HepG2 (cell line): Measurements from ENCODE around the gene GAD1. TPM values are rescaled to one million over a fixed set of nuclear protein-coding genes. Genes with fewer than 3 reads are reported as not detected.

Experiments used
- FOXO1 ChIP-seq: sonication (generic); formaldehyde crosslinking; IDR thresholded peaks from 2 replicates; pipeline ENCODE4 v1.4.0; 2020; ENCODE audit warnings: missing genetic modification reagents
- HIC2 ChIP-seq: sonication (generic); formaldehyde crosslinking; IDR thresholded peaks from 2 replicates; pipeline ENCODE4 v1.9.0; 2022; ENCODE audit warnings: low read depth, missing genetic modification reagents
- HNRNPLL ChIP-seq: fragments of 200-400 bp; formaldehyde crosslinking; IDR thresholded peaks from 2 replicates; pipeline ENCODE4 v1.6.1; 2017; ENCODE audit warnings: mild to moderate bottlenecking, low read depth, low read length; ENCODE audit not compliant: poor library complexity, severe bottlenecking
- HOXA3 ChIP-seq: sonication (generic); formaldehyde crosslinking; IDR thresholded peaks from 2 replicates; pipeline ENCODE4 v1.5.0; 2020; ENCODE audit warnings: missing genetic modification reagents
- IKZF4 ChIP-seq: sonication (generic); formaldehyde crosslinking; IDR thresholded peaks from 2 replicates; pipeline ENCODE4 v1.5.1; 2020; ENCODE audit warnings: borderline replicate concordance, mild to moderate bottlenecking, low read depth, missing genetic modification reagents; ENCODE audit errors: not compliant biosample characterization
- MIER3 ChIP-seq: IDR thresholded peaks from 2 replicates; pipeline ENCODE4 v1.6.1; 2016; ENCODE audit warnings: missing compliant biosample characterization, borderline replicate concordance
- SPEN ChIP-seq: sonication (generic); formaldehyde crosslinking; IDR thresholded peaks from 2 replicates; pipeline ENCODE4 v1.5.1; 2020; ENCODE audit warnings: low read depth, mild to moderate bottlenecking, missing genetic modification reagents
- THAP9 ChIP-seq: sonication (generic); formaldehyde crosslinking; IDR thresholded peaks from 2 replicates; pipeline ENCODE4; 2020; ENCODE audit warnings: missing genetic modification reagents, mild to moderate bottlenecking, borderline replicate concordance
- ZBTB38 ChIP-seq: sonication (generic); formaldehyde crosslinking; IDR thresholded peaks from 2 replicates; pipeline ENCODE4 v1.5.1; 2020; ENCODE audit warnings: mild to moderate bottlenecking, missing genetic modification reagents
- ZBTB46 ChIP-seq: sonication (generic); formaldehyde crosslinking; IDR thresholded peaks from 2 replicates; pipeline ENCODE4 v1.4.0; 2020; ENCODE audit warnings: mild to moderate bottlenecking, missing genetic modification reagents, borderline replicate concordance
- ZHX1 ChIP-seq: sonication (generic); formaldehyde crosslinking; IDR thresholded peaks from 2 replicates; pipeline ENCODE4 v1.8.1; 2022; ENCODE audit warnings: low read depth, mild to moderate bottlenecking, missing genetic modification reagents
- ZNF230 ChIP-seq: sonication (generic); formaldehyde crosslinking; IDR thresholded peaks from 2 replicates; pipeline ENCODE4 v1.4.0; 2020; ENCODE audit warnings: mild to moderate bottlenecking, missing genetic modification reagents
- ZNF503 ChIP-seq: sonication (generic); formaldehyde crosslinking; IDR thresholded peaks from 2 replicates; pipeline ENCODE4 v1.4.0; 2020; ENCODE audit warnings: missing genetic modification reagents
- ZNF616 ChIP-seq: sonication (generic); formaldehyde crosslinking; IDR thresholded peaks from 2 replicates; pipeline ENCODE4 v1.5.0; 2020; ENCODE audit warnings: low read depth, mild to moderate bottlenecking, missing genetic modification reagents
- ZNF879 ChIP-seq: sonication (generic); formaldehyde crosslinking; IDR thresholded peaks from 2 replicates; pipeline ENCODE4 v1.8.1; 2023; ENCODE audit warnings: missing genetic modification reagents
- ZSCAN30 ChIP-seq: sonication (generic); formaldehyde crosslinking; IDR thresholded peaks from 2 replicates; pipeline ENCODE4 v1.5.0; 2020; ENCODE audit warnings: mild to moderate bottlenecking, missing genetic modification reagents
- polyA plus RNA-seq, 8 experiments: library from polyadenylated mRNA; depleted of rRNA in 3 of 8; stranded (reverse) in 7 of 8; unstranded in 1 of 8; fragments of >200 nt; fragmentation: Illumina TruSeq in 4 of 8; extraction: Trizol in 4 of 8; gene quantifications; 2 replicates each; pipeline versions ENCODE4 v1.2.1 to v1.2.3, GENCODE V29; 2011 to 2016; ENCODE audit warnings: low read depth in 4 of 8, missing spikeins in 1 of 8, mixed read lengths in 1 of 8; ENCODE audit not compliant: insufficient read depth in 1 of 8
- total RNA-seq, 5 experiments: library from RNA; depleted of rRNA; stranded (reverse); fragments of >200 nt; fragmentation: Illumina TruSeq; extraction: Trizol; gene quantifications; 2 replicates each; pipeline ENCODE4 v1.2.3, GENCODE V29; 2016; ENCODE audit warnings: low read depth in 1 of 5

Gene GAD1
- total and polyA plus RNA-seq, 2 of the 13 experiments (the other 11 are each of a cell fraction or from before 2014, with no cell fraction given): 0.09 to 0.13 TPM

GRCh38 chr2:170770606-170771420 lies 45.9 kb upstream of the GAD1 start (continued):
- TF ChIP-seq SPEN (CRISPR knock-in tag) (peak; percentile 59), ZBTB46 (CRISPR knock-in tag) (no peak), HOXA3 (CRISPR knock-in tag) (no peak; the same call in 1 of the 2 replicates), HIC2 (CRISPR knock-in tag) (no peak), IKZF4 (CRISPR knock-in tag) (no peak), MIER3 (CRISPR knock-in tag) (no peak), ZBTB38 (CRISPR knock-in tag) (no peak; the same call in 1 of the 2 replicates), ZNF879 (0 out of 2 replicates have a peak, but pooled peaks have one; percentile 58), ZNF230 (CRISPR knock-in tag) (peak; percentile 70), ZHX1 (CRISPR knock-in tag) (no peak), HNRNPLL (peak; percentile 82), THAP9 (CRISPR knock-in tag) (peak; percentile 45; the same call in 1 of the 2 replicates), ZNF503 (CRISPR knock-in tag) (peak; percentile 45; the same call in 1 of the 2 replicates), ZNF616 (CRISPR knock-in tag) (no peak), ZSCAN30 (CRISPR knock-in tag) (no peak), FOXO1 (CRISPR knock-in tag) (no peak)
